Cerebellar nuclear complex (tissue), 1 donor: ENCODE data around the gene SUGP1.
"Not testable (repeated sequence)": the region's sequence is repeated elsewhere in the genome, so short reads cannot be mapped to it uniquely, and the experiment has no call there.

Experiments
- DNase-seq, 2 experiments: peaks; one replicate each; lab custom pipeline; 2025; lab: John Stamatoyannopoulos, UW

The SUGP1 gene

DNA sequence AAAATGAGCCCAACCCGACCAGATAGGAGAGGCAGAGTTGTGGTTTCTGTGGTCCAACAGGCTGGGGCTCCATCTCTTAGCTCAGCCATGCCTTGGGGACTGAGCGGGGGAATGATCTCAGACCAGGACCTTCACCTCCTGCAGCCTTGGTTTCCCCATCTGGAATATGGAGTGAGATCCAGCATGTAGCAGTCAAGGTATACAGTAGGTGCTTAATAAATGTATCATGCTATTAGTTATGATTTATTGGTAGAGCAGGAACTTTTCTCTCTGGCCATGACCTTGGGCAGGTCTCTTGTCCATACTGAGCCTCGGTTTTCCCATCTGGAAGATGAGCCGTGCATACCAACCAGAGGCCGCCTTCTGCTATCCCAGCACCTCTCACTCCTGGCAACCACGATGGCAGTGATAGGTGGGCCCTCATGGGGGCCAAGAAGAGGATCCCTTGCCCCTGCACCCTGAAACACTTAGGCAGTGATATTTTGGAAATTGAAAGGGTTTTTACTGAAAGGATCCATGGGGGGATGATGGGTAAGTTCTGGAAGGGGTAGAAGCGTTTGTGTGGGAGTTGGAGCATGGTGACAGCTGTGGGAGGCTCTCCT lies 56.3 kb downstream of the SUGP1 start:
- DNase-seq, result no peak

DNA sequence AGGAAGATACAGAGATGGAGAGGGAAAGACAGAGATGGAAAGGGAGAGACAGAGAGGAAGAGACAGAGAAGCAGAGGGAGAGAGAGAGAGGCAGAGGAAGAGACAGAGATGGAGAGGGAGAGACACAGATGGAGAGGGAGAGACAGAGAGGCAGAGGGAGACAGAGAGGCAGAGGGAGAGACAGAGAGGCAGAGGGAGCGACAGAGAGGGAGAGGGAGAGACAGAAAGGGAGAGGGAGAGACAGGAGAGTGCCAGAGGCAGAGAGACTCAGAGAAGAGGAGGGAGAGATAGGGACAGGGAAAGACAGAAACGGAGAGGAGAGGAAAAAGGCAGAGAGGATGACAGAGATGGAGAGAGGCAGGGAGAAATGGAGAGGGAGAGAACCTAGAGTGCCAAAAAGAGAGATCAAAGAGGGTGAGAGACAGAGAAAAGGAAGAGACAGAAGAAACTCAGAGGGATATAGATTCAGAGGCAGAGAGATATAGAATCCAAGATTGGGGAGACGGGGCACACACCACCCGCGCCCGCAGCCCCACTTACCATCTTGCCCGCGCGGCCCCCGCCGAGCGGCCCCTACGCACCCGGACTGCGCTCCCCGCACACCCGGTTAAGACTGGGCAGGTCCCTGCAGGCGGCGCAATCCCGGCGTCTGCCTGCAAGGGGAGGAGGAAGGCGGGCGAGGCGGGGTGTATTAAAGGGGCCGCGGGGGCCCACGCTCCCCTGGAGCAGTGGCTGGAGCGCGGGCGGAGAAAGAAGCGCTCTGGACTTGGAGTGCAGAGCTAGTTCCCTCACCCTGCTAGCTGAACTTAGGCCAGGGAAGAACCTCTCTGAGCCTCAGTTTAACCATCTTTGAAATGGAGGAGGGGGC lies 57.9 kb downstream of the SUGP1 start:
- no peak for DNase-seq

- DNase-seq, result no peak
Measured at GRCh38 chr19:19261350-19262189, 58.7 kb downstream of the SUGP1 start.

- DNase-seq, result no peak
Measured at GRCh38 chr19:19260417-19261214, 59.7 kb downstream of the SUGP1 start.

DNA sequence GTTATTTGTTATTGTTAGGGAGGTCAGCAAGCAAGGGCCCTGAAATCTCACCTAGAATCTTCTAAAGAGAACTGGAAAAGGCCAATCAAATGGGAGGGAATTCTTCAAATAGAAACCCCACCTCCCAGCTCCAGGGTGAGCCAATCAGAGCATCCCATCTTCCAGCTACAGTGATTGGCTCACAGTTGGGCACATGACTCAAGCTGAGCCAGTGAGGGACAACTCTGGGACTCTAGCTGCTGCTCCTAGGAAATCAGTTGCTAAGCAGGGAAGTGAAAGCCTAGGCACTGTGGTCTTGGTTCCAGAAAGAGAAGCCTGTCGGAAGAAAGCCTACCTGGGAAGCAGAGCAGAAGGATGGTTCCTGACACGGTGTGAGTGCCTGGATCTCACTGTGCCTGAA lies 60.6 kb downstream of the SUGP1 start:
- no peak for DNase-seq

DNA sequence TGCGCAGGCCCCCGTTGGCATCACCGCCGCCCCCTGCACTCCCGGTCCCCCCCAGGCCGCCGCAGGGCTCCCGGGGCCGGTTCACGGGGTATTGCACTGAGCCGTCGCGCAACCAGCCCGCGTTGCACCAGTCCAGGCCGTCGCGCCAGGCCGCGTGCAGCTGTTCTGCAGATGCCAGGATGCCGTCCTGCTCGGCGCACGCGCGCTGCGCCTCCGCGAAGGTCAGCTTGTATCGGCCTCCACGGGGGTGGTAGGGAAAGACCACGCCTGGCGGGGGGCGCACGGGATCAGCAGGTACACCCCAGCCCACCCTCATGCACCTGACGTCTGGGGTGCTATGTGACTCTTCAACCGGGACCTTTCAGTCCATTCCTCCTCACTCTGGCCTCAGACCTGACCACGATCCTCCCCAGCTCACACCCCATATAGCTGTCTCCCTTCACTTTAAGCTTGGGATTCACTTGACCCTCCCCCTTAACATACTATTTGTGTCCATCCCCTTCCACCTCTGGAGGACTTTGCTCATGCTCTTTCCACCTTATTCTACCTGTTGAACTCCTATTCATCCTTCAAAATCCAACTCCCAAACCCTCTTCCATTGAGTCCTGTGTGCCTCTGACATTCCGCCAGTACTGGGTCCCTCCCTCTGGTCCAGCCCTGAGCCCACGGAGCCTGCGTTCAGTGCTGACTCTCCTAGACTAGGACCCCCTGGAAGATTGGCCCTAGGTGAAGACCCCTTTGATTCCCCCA lies 61.5 kb downstream of the SUGP1 start:
- DNase-seq, result no peak

- no peak for DNase-seq
Measured at GRCh38 chr19:19257836-19258588, 62.3 kb downstream of the SUGP1 start.

GRCh38 chr19:19257137-19257536 lies 63.2 kb downstream of the SUGP1 start:
- no peak for DNase-seq

GRCh38 chr19:19256072-19256969 lies 64.0 kb downstream of the SUGP1 start:
- no peak for DNase-seq

DNA sequence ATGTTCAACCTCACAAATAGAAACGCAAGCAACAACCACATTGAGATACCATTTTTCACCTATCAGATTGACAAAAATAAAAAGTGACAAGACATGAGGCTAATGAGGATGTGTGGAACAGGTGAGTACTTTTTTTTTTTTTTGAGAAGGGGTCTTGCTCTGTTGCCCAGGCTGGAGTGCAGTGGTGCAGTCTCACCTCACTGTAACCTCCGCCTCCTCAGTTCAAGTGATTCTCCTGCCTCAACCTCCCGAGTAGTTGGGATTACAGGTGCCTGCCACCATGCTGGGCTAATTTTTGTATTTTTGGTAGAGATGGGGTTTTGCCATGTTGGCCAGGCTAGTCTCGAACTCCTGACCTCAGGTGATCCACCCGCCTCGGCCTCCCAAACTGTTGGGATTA lies 66.9 kb downstream of the SUGP1 start:
- DNase-seq, result not testable (repeated sequence)

DNA sequence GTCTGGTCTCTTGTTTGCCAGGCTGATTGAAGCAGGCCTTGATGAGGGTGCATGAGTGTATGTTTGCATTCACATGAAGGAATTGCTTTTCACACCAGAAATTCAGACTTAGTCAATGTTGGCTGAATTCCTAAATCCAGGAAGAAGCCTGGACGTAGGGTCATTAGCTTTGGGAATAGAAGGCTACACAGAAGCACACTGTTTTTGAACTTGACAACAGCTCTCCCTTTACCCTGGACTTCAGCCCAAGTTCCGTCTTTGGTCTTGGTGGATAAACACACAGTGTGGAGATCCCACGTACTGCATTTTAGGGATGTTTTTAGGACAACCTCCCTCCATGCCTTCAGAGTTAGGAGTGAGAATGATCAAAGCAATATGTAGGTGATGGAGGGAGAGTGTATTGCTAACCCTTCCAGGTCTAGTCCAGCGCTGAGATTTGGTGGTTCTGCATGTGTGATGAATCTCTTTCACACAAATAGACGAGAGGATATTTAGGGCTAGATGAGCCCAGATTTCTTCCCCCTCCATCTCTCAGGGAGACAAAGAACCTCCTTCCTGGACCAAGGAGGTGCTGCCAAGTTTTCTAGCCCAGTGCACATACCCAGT lies 70.0 kb downstream of the SUGP1 start:
- DNase-seq, result no peak

DNA sequence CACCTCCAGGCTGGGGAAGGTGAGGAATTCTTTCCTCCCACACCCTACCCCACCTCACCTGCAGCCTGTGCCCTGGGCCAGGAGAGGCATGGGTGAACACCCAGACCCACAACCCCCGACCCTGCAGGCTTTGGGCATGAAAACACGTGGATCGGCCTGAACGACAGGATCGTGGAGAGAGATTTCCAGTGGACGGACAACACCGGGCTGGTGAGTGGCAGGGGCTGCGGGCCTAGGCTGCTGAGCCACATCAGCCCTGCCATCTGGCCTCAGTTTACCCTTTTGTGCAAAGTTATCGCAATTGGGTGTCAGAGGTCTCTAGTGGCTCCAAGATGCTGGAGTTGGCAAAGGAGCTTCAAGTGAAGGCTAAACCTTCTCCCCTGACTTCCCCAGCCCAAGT lies 79.8 kb downstream of the SUGP1 start:
- no peak for DNase-seq

DNA sequence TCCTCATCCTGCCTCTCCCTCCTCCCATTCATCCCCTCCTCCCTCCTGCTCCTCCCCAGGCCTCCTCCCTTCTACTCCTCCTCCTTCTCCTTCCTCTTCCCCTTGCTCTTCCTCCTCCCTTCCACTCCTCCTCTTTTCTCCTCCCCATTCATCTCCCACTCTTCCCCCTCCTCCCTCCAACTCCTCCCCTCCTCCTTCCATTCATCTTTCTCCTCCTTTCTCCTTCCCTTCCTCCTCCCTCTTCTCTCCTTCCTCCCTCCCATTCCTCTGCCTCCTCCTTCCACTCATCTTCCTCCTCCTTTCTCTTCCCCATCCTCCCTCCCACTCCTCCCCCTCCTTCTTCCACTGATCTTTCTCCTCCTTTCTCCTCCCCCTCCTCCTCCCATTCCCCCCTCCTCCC lies 80.6 kb downstream of the SUGP1 start:
- no peak for DNase-seq

DNA sequence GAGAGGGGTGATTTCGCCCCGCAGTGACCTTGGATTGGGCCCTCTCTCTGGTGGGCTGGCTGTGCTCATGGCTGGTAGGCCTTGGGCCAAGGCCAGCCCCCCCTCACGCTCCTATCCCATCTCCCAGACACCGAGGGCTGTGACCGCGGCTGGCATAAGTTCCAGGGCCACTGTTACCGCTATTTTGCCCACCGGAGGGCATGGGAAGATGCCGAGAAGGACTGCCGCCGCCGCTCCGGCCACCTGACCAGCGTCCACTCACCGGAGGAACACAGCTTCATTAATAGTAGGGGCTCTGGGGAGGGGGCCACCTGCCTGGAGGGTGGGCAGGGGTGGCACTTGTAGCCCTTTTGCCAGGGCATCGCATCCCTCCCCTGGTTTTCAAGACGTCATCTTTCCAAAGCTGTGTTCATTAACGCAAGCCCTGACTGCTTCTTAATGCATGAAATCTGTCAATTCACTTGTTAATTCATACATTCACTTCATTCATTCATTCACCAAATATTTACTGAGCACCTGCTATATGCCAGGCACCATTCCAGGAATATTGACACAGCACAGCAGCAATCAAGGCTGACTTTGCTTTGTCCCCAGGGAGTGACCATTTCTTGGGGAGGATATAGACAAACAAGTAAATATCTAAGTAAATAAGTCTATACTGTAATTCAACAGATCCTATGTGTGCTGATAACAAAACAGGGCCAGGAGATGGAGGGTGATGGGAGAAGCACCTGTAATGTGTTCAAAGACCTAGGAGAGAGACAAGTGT lies 82.0 kb downstream of the SUGP1 start:
- no peak for DNase-seq

- DNase-seq, result no peak
Measured at GRCh38 chr19:19236173-19236572, 84.1 kb downstream of the SUGP1 start.

DNA sequence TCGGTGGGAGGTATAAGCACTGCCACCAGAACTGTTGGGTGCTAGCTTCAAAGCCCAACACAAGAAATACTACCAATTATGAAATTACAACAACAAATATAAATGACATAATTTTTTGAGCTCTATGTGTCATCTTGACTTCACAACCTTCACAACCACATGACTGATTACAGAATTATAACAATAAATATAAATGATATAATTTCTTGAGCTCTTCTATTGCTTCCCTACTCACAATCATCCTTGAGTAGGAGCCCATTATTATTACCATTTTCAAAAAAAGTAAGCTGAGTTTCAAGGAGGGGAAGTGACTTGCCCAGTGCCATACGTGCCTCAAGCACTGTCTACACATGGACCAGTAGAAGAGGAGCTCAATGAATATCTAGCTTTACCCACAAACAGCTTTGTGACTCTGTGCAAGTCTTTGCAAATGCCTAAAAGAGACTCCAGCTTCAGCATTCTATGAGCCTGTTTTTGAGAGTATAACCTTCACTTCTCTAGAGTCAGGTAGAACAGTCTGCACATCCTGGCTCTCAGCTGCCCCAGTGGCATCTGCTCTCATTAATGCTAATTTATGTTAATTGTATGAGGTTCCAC lies 86.0 kb downstream of the SUGP1 start:
- DNase-seq, result no peak

DNA sequence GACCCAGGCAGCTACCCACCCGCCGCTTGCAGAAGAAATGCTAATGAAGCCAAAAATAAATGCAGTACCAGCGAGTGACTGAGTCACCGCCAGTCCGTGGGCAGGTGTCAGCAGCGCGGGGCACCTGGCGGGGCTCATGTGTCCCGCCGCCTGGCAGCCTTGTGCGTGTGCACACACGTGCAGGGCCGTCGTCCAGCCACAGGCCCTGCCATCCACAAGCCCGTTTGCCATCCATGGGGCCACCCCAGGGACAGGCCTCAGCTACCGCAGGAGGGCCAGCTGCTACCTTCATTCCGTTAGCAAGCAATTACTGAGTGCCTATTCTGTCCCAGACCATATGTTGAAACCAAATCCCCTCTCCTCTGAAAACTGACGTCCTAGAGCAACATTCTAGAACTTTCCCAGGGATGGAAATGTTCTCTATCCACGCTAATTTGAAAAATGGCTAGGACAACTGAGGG lies 88.0 kb downstream of the SUGP1 start:
- DNase-seq, result no peak

DNA sequence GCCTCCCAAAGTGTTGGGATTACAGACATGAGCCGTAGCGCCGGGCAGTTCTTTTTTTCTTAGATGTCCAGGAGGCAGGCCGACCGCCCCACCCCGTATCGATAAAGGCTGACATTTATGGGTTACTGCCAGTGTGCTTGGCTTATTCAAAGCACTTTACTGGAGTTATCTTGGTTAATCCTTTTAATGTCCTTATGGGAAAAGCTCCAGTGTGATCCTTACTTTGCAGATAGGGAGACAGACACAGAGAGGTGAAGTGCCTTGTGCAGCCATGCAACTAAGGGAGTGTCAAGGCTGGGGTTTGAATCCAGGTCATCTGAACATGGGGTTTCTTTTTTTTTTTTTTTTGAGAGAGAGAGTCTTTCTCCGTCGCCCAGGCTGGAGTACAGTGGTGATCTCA lies 89.3 kb downstream of the SUGP1 start:
- no peak for DNase-seq
